HG03097 (cell line): Measurements from ENCODE around the gene RNLS.

Experiments used
- ATAC-seq: cut with Tn5 transposase; IDR thresholded peaks from one replicate; pipeline ENCODE4 v1.9.1; 2021; ENCODE audit not compliant: unreplicated experiment, low FRiP score

Gene RNLS

GRCh38 chr10:88582806-88583583, at the start of gene RNLS:
Gene RNLS, minus strand, starts transcription at chr10:88583318.
- ATAC-seq = peak; percentile 62

DNA sequence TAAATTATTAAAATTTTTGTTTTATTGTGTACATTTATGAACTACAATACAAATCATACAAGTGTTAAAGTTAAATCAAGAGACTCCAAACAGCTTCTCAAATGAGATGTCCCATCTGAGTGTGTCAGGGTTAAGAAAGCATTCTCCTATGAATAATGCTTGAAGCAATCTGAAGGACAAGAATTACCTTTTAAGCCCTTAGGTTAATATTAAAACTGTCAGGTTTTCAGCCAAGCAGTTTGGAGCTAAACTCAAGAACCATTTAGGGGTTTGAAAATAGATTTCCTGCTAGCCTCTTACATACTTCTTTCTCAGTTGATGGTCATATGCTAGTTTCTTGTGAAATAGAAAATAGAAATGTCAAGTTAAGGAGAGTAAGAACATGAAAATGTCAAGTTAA, 41.7 kb upstream of the RNLS start:
- ATAC-seq = no peak

DNA sequence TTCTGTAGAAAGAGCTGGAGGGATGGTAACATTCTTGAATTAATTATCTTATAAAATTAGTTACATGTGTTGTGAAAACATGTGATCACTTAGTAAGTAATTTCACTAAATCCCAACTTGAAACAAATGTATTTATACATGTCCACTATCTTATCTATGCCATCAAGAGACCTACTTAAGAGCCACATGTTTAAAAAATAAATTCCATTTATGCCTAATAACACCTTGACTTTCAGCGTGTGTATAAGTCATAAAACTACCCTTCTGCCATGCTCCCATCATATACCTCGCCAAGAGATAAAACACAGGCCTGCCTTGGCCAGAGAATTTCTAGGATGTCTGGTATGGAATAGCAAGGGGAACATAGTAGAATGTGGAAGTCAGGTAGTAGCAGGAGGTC, 40.7 kb upstream of the RNLS start:
- ATAC-seq = no peak

DNA sequence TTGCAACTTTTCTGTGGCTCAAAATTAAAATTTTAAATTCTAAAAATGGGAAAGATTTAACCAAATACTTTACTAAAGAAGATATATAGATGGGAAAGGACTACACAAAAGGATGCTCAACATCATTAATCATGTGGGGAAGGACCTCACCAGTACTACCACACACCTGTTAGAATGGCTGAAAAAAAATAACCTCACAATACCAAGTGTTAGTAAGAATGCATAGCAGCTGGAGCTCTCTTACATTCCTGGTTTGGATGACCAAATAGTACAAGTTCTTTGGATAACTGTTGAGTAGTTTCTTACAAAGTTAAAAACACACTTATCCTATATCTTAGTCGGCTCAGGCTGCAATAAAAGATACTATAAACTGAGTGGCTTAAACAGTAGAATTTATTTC, 37.3 kb upstream of the RNLS start:
- ATAC-seq = no peak

DNA sequence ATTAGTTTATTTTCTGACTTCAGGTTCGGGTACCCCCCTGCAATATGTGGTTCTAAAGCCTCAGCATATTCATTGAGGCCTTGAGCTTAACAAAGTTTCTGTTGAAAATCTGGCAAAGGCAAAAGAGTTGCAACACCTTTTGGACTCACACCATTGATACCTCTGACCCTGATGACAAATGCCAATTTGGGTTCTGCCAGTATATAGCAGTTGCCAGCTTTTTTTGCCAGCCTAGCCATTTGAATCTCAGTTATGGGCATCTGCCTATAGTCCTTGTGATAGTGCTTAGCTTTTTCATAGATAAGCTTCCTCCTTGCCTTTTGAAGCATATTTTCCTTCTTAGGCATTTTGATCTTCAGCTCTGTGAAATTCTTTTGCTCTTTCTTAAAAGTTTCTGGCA, 35.4 kb upstream of the RNLS start:
- no peak for ATAC-seq

DNA sequence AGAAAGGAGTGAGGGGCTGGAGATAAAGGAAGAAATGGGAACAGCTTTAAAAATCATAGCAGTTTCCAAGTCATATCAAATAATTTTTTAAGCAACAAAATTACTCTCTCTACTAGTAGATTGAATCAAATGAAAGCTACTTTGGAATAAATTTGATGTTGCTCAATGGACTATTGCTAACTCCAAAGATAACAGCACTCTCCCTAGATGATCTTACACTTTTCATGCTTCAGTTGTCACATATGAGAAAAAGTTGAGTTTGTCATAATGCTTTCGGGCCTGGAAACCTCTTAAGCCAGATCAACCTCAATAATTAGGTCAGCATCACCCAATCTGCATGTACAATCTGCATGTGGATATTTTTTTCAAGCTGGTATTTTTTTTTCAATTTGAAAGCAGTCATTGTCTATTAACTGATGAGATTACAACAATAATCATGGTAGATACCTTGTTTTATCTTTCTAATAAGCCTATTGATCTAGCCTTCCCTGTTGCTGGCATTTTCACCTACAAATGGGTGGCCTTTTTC, 34.7 kb upstream of the RNLS start:
- no peak for ATAC-seq

GRCh38 chr10:88616250-88616977, 33.3 kb upstream of the RNLS start:
- ATAC-seq = no peak

DNA sequence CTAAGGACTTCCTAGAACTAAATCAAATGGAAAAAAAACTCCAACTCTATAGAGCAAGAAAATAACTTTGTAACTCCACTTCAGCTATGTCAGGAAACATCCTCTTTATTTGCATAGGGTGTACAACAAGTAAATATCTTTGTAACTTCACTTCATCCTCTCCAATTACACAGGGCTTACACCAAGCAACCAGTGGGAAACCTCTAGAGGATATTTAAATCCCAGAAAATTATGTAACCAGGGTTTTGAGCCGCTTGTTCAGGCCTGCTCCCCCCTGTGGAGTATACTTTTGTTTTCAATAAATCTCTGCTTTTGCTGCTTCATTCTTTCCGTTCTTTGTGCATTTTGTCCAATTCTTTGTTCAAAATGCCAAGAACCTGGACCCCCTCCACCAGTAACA, 25.7 kb upstream of the RNLS start:
- ATAC-seq = no peak

DNA sequence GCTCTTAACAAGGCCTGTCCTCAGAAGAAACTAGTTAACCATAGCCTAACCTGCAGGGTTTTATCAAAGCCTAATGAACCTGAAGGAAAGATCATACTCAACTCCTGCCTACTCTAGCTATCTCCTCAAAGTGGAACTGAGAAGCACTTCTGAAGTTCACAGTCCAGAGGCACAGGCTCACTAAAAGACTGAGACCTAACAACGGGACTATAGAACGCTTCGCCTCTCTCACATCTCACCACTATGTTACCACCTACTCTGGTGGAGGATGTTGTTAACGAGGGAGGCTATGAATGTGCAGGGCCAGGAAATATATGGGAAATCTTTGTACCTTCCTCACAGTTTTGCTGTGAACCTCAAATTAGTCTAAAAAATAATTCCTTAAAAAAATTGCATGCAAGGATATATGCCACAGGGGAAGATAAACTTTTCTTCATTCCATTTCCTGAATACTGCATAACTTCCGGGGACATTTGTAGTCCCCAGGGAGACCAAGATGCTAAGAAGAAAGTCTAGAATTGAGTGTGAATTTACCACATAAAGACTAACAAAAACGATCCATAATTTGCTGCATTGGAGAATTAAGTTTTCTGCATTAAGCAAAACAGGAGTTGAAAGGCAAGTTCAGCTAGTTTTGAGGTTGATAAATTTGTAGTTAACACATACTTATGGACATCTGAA, 25.1 kb upstream of the RNLS start:
- ATAC-seq = no peak

GRCh38 chr10:88598055-88598454, 14.9 kb upstream of the RNLS start:
- ATAC-seq = peak; percentile 85

- no peak for ATAC-seq
Measured at GRCh38 chr10:88594482-88594881, 11.4 kb upstream of the RNLS start.

- no peak for ATAC-seq
Measured at GRCh38 chr10:88592906-88593305, 9.8 kb upstream of the RNLS start.

- no peak for ATAC-seq
Measured at GRCh38 chr10:88592381-88592780, 9.3 kb upstream of the RNLS start.

DNA sequence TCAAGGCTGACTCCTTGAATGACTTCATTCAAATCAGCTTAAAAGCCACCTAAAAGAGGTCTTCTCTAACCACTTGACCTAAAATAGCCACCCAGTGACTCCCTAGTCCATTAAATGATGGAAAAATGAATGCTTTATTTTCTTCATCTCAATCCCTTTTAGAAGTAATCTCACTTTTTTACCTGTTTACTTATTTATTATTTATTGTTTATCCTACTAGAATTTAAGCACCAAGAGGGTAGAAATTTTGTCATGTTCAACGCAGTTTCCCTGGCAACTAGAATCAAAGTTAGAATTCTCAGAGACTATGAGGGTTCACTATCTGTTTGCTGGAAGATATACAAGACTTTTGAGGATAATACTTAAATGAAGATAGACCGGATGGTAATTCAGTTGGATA, 3.3 kb upstream of the RNLS start, which contains the start of gene LIPJ:
LIPJ (plus strand) TSS at position 301 of the 400 bp plus-strand sequence. CDS start 3,926 bp downstream, outside the sequence.
- no peak for ATAC-seq

DNA sequence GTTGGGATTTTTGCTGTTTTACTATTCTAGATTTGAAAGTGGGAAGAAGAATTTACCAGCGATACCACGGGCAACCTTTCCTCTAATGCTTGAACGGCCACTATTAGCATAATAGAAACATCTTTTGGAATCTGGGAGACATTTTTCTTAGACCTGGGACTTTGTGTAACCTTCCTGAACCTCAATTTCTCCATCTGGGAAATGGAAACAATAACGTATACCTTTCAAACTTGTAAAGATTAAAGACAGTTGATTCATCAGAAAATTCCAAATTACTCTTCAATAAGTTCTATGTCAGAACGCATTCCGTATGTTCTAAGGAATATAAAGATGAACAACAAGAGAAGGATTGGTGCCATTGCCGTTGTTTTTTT, 453 bp upstream of the RNLS start:
- no peak for ATAC-seq

DNA sequence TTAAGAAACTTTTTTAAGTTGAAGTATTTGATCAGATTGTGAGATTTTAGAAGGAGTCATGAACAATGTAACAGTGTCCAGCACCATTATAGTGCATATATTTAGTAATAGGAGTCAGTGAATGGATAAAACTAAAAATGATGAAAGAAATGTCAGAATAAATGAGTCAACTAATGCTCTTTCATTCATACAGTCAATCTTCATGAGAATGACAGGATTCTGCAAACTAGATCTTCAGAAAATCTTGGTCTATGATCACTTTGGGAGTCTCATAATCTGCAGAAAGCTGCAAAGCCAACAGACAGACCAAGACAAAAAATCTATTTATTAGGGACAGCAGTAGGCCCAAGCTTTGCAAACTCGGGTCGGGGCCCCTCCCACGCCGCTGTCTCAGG, 710 bp downstream of the RNLS start:
- ATAC-seq = no peak

GRCh38 chr10:88565072-88565471, 18.0 kb downstream of the RNLS start:
- no peak for ATAC-seq

DNA sequence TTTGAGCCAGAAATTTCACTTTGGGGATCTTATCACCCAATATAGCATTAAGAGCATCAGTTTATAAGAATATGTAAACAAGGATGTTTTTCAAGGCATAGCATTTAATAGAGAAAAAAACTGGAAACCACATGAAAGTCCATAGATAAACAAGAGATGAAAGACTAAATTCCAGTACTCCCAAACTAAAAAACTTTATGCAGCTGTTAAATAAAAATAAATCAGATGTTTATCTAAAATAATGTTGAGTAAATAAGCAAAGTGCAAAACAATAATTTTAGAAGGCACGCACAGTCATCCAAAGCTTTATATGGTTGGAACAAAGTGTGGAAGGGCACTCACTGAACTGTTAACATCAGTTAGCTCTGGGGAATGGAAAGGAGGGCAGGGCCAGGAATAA, 21.0 kb downstream of the RNLS start:
- no peak for ATAC-seq

DNA sequence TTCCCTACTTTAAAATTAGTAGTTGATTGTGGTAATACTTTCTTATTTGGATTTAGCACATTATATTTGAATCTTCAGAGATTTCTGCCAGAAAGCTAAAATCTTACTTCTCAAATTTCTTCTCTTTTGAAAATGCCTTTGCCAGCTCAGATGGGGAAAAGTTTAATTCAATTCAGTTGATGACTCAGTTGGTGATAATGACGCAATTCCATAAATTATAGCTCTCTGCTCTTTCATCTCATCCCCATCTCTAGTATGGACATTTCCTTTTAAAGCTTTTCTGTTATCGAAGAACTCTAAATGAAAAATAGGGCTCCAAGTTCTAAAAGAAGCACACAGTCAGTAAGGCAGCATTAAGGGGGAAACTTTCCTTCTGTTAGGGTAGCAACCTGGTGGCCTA, 25.5 kb downstream of the RNLS start:
- no peak for ATAC-seq

DNA sequence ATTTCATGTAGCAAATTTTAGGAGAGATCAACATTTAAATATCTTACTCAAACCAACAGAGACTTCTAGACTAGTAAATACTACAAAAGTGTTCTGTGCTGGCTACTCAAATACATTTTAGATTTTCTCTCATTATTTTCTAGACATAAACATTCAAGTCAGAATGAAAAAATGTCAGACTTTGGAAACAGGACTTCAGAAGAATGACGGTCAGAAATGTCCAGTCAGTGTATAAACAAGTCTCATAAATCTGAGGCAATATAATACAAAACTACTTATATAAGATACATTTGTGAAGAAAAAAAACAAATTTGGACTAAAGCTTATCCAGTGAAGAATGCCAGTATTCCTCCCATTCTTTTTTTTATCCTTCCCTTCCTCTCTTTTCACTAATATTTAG, 25.9 kb downstream of the RNLS start:
- no peak for ATAC-seq

- ATAC-seq = no peak
Measured at GRCh38 chr10:88555190-88555908, 27.8 kb downstream of the RNLS start.
